Stimulated activated CD8-positive, alpha-beta memory T cell treated with anti-CD3 and anti-CD28 coated beads, Interleukin-12 subunit alpha, Interleukin-12 subunit beta, amount 100 ng/mL, for 24 hours (primary cell): ENCODE results near the gene ZBTB7B.
A peak's percentile ranks its signal among the peaks of the same experiment; 100 is the strongest.

Source experiments
- DNase-seq: peaks from one replicate; pipeline ENCODE4 v3.0.0-alpha.2; 2020; ENCODE audit errors: extremely low read depth

Gene ZBTB7B

DNA sequence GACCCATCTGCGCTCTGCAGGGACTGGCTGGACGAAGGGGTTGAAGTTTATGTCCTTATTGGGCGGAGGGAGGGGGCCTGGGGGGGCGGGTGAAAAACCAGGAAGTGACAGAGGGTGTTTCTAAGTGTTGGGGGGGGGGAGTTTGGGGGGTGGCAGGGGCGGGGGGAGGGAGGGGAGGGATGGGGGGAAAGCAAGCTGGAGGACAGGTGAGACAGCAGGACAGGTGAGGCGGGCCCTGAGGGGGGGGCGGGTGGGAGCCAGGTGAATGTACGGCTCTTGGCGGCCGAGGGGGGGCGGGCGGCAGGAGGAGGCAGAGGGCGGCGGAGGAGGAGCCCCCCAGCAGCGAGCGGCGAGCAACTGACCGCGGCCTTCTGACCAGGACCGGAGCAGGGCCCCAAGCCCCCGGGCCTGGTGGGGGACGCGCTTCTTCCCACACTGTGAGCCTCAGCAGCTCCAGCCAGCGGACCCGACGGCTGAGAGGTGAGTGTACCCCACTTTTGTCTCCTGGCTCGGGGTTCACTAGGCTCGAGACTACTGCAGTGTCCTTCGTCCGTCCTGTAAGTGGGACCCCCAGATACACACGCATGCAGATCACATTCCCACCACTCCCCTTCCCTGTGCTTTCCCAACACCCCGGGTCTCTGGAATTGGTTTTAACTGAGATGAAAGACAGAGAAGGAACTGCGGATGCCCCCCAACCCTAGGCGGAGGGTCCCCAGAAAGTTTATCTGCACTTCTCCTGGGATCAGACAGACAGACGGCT is at the start of gene ZBTB7B:
Gene ZBTB7B (plus strand): TSS at position 339 of the 763 bp plus-strand sequence. CDS start 11,859 bp downstream, outside the sequence.
- no peak for DNase-seq

DNA sequence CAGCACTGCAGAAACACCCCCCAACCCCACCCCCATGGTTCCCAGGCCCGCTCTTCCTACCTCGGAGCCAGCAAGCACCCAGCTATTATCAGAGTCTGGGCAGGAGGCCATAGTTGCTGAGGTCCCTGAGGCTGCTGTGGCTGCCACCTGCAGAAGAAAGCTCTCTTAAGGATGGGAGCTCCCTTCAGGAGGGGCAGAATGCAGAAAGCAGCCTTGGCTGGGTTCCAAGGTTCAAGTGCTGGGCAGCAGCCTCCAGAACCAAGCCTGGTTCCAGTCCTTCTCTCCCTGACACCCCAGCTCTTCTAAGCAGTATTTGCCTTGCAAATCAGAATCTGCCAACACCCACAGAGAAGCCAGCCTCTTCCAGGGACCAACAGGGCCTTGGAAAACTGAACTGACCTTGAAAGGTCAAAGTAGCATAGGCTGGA is 49.0 kb upstream of the ZBTB7B start:
- no peak for DNase-seq

DNA sequence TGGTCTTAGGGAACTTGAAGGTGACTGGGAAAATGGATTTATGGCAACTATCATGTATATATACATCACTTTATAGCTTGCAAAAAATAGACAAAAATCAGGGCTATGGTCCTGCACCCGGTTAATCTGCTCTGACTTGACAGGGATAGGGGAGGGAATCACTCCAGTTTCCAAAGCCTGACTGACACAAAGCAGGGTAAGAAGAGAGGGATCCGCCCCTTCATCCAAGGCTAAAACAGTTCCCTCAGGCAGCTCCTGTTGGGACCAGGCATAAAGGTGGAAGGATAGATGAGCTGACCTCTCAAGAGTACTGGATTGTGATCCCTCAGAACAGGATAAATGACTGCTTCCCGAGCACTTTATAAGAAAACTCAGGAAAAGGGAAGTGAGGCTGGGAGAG is 48.1 kb upstream of the ZBTB7B start:
- no peak for DNase-seq

DNA sequence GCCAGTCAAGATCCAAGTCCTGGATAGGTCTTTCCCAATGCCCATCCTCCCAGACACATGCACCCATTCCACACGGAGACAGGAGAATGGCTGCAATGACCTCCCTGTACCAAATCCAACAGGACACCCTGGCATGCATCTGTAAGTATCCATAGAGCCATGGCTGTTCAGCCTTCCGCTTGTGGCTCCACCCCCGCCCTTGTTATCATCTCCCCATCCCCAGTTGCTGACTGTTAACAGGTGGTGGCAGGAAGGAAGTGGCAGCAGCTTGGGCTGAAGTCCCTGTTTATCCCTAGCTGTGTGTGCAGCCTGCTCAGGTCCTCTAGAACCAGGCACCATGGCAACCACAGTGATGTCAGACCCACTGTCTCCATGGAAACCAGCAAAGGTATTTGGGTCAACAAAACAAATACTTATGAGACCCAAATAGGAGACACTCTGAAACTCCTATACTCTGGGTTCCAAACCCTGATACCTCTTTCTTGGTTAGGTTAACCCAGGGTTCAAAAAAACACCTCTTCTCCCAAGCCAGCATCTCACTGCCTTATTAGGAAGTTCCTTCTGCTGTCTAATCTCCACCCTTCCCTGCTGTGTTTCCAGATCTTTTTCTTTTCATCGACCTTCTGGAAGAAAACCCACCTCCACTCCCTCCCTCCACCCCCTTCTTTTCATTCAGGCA is 47.4 kb upstream of the ZBTB7B start:
- peak; percentile 49 for DNase-seq

DNA sequence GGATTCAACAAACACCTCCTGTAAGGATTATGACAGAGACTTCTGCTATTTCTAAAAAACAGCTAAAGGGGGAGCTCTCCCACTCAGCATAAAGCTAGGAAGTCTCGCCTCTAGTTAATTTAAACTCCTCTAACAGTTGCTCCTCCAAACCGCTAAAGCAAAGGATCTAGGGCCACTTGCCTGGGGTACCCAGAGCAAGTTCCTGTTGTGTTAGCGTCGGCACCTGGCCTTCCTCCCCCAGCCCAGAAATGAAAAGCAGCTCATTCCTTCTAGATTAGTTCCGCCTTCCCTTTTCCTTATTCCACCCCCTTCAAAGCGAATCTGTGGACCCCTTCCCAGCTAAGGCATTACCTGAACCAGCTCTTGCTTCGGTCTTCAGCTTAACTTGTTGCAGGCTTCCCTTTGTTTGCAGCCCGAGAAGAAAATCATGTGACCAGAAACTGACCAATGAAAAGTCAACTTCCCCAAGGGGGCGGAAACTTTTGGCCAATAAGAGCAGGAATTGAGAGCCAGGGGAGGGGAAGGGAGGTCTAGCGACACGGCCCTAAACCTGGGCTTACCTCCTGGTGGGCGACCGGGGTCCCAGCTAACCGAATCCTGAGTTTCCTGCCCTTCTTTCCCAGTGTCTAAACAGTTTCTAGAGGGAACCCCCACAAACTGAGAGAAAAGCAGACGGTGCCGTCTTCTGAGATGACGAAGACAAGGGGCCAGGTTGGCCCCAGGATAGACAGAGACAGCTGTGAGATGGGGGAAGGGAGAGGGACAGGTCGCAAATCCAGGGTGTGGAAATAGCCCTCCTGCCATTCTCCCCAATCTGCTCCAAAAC is 46.7 kb upstream of the ZBTB7B start, which contains the start of gene PBXIP1:
Gene PBXIP1 (minus strand): TSS at position 382 of the 826 bp plus-strand sequence. CDS start 2,378 bp downstream, outside the sequence.
- DNase-seq = no peak

DNA sequence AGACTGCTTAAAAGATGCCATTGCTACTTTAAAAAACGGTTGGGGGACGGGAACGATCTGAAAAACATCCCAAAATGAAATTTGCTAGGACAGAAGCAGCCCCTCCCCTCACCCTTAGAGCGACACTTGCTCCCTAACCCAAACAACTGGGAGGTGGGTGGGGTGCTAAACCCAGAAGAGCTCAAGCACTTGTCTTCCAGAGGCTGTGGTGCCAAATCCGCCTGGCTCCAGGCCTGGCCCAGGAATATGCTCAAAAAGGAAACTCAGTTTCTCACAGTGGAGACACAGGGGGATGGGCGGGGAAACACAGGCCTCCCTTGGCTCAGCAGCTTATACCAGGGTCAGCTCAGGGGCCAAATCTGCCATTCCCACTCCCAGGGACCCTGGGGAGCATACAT is 46.1 kb upstream of the ZBTB7B start:
- no peak for DNase-seq

DNA sequence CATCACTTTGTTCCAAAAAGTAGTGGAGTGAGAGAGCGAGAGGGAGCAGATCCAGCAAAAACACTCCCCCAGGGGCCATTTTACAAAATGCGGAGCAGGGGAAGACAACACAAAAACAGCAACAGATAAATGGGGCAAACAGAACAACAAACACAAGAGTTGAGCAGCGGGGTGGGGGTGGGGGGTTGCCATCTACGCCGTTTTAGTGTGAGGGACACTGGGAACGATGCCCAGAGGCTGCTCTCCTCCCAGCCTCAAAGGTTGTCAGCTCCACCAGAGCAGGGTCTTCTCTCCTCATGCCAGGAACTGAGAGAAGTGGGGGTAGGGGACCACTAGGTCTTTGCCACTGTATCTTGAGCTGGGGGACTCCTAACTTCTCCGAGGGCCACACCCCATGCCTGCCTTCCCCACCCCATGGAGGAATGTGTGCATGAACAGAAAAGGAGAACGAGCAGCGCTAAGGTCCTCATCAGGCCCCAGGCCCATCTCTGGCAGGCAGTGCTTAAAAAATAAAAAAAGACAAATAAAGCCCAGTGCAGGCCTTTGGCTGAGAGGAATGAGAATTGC is 45.4 kb upstream of the ZBTB7B start:
- no peak for DNase-seq

DNA sequence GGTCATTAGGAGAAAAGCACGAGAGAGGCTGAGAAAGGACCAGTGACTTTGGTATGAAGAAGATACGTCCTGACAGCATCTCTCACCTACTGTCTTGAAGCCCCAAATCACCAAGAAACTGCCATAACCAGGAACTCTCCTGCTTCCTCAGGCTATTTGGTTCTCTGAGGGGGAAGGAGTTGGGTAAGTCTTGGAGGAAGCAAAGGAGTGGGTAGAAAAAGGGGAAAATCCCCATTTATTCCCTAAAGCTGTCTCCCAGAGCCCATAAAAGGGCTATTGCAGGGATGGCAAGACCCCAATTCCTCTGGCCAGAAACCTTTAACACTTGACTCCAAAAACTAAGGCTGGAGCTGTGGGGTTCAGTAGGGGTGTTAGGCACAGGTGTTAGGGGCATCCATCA is 44.6 kb upstream of the ZBTB7B start:
- DNase-seq = no peak

DNA sequence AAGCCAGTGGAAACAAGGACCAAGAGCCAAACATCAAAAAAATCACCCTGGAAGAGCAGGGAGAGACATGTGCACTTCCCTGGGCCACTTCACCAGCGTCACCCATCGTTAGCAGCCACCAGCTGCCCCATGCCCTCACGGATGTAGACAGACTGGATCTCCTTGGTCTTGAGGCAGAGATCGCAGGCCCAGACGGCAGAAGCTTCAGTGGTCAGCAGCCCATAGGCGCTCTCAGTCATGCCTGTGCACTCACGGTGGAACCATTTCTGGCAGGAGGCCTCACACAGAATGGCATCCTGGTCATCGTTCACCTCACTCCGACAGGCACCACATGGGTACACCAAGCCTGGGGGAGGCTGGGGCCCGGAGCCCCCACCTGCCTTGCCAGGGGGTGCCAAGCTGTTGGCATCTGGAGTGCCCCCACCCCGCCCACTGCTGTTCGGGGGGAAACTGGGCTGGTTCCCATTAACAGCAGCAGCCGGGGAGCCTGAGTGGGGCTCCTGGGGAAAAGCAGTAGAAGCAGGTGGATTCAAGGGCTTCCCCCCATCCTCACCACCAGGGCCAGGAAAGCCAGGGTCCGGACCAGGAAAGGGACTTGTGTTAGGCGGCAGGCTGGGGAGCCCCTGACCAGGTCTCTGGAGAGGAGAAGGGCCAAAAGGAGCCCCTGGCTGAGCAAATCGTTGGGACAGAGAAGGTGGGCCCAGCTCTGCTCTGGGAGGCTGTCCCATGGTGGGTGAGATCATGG is 43.7 kb upstream of the ZBTB7B start:
- DNase-seq = no peak

DNA sequence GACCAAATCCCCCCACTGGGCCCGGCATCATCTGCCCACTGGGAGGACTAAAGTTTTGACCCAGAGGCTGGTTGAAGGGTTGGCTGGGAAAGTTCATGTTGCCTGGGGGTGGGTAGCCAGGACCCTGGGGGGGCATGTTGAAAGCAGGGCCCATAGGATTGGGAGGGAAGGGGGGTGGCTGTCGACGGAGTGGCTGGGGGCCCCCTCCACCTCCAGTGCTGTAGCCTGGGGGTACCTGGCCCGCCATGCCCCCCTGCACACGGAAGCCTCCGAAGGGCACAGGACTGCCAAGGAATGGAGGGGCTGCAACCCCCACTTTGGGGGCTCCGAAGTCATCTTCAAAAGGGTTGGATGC is 43.2 kb upstream of the ZBTB7B start:
- DNase-seq = no peak

DNA sequence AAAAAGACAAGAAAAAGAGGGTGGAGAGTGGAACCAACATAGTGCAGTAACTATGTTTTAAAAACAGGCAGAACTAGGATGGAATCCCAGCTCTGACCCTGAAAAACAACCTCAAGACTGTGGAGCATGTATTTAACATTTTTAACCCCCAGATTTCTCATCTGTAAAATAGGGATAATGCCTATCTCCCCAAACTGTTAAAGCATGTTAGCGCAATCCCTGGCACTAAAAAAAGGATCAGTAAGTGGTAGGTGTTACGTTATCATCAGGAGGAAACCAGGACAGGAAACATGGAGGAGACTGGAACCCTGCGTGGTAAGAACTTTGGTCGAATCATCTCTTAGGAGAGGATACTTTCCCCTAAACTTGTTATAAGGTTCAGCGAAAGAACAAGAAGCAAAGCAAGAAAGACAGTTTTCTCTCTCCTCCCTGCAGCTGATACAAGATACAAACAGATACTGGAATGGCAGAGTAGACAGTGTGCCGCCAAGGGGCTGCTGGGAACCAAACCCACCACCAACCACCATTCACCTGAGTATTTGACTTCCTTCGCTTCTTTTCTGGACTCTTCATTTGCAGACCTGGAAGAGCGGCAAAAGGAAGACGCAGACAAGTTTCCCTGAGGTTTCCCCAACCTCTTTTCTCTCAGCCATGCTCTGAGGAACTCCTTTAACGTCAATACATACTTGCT is 42.0 kb upstream of the ZBTB7B start:
- DNase-seq = no peak

DNA sequence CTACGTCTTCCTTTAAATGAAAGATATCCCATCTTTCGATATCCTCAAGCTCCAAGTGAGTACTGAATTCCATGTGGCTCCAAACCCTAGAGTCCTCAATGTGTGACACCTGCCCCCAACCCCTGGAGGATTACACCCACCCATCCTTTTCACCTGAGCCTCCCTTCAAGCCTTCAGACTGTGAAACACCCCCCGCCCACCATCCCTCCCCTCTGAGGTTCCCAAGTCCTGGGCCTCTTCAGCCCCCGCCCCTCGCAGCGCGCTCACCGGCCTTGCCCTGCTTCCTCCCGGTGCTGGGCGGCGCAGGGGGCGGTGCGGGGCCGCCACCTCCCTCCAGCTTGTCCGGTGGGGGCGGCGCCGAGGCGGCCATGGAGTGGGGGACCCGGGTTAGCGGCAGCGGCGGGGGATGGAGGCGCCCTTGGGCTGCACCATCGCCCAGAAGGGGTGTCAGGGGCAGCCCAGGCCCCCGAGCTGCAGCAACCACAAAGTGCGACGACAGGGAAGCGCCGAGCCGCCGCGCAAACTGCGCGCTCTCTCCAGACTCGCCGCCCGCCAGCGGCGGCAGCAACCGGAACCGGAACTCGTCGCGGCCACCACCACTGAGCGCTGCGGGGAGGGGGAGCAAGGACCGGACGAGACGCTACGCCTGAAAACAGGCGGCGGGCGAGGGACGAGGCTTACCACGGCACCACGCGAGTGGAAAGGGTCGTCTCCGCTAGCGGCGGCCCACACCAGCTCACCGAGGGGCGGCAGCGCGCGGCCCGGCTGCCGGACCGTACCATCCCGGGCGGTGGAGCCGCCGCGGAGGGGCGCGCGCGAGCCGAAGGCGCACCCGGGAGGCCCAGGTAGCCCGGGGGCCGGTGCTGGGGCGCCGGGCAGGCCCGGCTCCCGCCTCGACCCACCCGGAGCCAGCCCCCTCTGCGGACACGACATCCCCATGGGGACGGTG is 41.1 kb upstream of the ZBTB7B start, which contains the start of gene PYGO2:
Gene PYGO2 (minus strand): TSS at position 576 of the 949 bp plus-strand sequence. CDS start 206 bp downstream, at position 370.
- peak; percentile 62 for DNase-seq

DNA sequence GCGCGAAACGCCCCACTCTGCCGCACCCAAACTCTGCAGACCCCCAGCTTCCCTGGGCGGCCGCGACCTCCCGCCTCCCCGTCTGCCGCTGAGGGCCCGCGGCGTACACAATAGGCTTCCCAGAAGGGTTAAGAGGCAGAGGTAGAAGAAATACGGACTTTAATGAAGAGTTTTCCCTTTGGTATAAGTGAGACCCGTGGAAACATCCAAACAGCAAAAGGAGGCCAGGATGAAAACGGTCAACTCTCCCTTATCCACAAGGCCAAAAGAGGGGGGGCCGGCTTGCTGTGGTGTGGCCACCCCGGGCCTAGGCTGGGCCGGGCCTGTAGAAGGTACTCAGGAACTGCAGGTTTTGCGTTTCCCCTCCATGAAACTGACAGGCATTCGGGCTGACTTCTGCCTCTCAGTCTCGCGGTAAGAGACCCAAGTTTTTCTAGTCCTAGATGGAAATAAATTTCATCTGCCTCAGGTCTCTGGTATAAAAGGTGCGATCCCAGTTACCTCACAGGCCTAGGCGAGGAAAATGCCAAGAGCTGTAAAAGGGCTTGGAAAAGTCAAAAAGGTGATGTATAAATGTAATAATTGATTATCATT is 40.3 kb upstream of the ZBTB7B start:
- DNase-seq = no peak

DNA sequence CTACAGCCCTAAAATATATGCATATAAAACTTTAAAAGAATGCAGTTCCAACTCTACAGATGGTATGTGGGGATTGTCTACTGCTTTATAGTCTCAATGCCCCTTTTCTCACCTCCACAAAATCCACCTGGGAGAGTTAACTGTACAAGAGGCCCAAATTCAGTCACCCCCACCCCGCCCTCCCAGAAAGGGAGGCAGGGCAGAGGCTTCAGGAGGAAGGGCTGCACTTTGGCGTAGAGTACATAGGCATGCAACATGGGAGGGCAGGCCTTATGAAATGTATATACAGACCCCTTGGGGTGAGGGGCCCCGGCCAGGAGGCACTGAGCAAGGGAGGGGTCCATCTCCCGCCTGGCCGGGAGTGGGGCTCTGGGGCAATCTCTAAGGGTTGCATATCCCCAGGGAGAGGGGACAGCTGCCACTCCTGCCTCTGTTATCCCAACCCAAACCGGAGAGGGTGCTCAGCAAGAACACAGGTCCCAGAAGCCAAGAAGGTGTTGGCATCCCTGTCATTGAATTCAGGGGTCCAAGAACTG is 39.7 kb upstream of the ZBTB7B start:
- no peak for DNase-seq

DNA sequence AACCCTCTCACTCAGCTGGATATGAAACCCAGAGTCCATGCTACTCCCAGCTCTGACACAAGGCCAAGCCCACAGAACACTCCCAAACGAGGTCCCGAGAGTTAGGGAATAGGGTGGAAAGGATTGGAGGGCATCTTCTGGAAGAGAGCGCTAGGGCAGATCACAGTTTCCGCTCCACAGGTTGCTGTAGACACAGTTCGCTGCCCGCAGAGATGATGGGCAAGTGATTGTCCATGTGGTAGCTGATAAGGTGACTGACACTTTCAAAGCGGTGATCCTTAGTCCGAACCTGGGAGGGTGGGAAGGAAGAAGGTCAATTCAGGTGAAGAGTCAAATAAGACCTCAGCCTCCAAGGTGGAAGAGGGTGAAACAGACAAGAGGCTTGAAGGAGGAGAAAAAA is 39.0 kb upstream of the ZBTB7B start:
- DNase-seq = no peak

DNA sequence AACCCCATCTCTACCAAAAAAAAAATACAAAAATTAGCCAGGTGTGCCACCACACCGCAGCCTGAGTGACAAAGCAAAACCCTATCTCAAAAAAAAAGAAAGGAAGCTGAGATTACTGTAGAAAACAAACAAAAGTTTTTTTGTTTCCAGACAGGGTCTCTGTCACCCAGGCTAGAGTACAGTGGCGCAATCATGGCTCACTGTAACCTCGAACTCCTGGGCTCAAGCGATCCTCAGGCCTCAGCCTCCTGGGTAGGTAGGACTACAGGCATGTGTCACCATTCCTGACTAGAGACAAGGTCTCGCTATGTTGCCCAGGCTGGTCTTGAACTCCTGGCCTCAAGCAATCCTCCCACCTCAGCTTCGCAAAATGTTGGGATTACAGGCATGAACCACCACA is 38.2 kb upstream of the ZBTB7B start:
- no peak for DNase-seq

DNA sequence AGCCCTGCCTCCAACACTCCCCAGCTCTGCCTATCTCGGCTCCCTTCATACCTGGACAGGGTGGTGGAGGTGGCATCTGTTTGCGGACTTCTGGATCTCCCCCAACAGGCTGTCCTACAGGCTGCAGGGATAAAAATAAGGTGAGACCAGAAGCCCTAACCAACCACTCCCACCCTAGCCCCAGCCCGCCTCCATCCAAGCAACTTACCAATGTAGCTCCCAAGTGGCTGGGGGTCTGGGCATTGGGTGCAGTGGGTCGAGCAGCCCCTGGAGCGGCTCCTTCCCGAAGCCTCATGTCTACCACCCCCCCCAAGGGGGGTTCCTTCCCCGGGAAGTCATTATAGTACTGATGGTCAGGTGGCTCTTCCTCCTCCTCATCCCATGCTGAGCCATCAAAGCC is 36.5 kb upstream of the ZBTB7B start:
- no peak for DNase-seq

DNA sequence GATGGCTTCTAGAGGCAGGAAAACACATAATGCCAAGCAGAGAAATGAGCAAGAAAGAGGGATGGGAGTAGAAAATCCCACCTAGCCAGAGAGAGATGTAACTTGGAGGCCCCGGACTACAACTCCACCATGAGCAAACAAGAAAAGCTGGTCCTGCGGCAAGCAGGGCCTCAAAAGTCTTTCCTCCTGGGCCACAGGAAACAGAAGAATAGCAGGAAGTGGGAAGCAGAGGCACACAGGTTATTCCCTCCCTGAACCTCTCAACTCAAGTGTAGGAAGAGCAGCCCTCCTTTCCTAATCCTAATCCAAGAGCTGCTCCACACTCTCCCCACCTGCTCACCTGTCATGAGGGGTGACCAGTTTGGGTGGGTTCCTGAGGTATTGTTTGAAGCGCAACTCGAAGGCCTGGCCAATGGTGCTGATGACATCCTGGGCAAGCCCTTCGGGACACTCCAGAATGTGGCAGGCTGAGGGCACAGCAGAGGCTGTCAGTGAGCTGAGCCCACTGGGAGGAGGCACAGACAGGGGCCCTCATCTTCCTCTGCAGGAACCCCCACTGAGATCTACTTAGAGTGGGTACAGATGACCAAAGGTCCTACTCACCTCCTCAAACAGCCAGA is 35.2 kb upstream of the ZBTB7B start:
- DNase-seq = no peak
